SK-N-MC (cell line): ENCODE data around the gene ZPBP.
"Not testable (repeated sequence)": the region's sequence is repeated elsewhere in the genome, so short reads cannot be mapped to it uniquely, and the experiment has no call there.

Source experiments
- DNase-seq: peaks from one replicate; pipeline ENCODE4 v3.0.0-alpha.2; 2011; ENCODE audit warnings: low read depth, low spot score
- H3K27ac ChIP-seq: fragments of 200-600 bp; sonication (generic); 2 replicates; pipeline ENCODE4 v1.5.1; 2016; ENCODE audit warnings: mixed run types
- H3K36me3 ChIP-seq: fragments of 200-600 bp; sonication (generic); 2 replicates; pipeline ENCODE4 v1.6.1; 2017; ENCODE audit warnings: antibody characterized with exemption, low read length, mixed read lengths; ENCODE audit not compliant: insufficient read depth
- H3K4me3 ChIP-seq: fragments of 200-600 bp; sonication (generic); 2 replicates; pipeline ENCODE4 v1.5.1; 2016
- H3K9ac ChIP-seq: fragments of 200-600 bp; sonication (generic); 2 replicates; pipeline ENCODE4 v1.8.0; 2017; ENCODE audit warnings: mixed run types, mixed read lengths; ENCODE audit not compliant: insufficient read length
- H3K9me3 ChIP-seq: fragments of 200-600 bp; sonication (generic); 2 replicates; pipeline ENCODE4 v1.6.1; 2017; ENCODE audit warnings: low read depth, mild to moderate bottlenecking, antibody characterized with exemption, low read length, moderate library complexity, mixed read lengths
- EZH2 ChIP-seq: fragments of 200-600 bp; sonication (generic); IDR thresholded peaks from one replicate; pipeline ENCODE4 v1.6.1; 2017; ENCODE audit warnings: antibody characterized with exemption
- FOXP2 ChIP-seq: optimal IDR thresholded peaks from 2 replicates; pipeline ENCODE3; 2011; ENCODE audit warnings: mild to moderate bottlenecking, moderate library complexity; ENCODE audit not compliant: insufficient read depth; ENCODE audit errors: extremely low read length, control extremely low read depth
- POLR2AphosphoS5 ChIP-seq: IDR thresholded peaks from 2 replicates; pipeline ENCODE4 v1.6.1; 2012; ENCODE audit warnings: mild to moderate bottlenecking, low read depth, low read length, borderline replicate concordance

Gene ZPBP

DNA sequence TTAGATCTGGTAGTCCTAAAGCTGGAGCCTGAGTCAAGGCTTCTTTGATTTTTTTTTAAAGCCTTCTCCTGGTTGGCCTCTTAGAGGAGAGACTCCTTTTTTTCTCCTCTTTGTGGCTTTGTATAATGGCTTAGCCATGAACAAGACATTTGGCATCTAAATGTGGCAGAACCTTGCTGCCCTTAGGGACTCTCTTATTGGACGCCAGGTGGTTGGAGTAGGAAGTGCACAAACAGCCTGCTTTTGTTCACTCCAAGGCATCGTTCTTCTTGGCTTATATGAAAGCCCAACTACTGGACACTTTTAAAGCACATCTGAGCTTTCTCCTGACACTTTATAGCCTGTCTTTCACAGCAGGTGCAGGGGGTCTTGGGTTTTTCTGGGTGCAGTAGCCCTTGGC is 25.0 kb downstream of the ZPBP start:
- no peak overlapping the region for H3K4me3 ChIP-seq
- no peak overlapping the region for H3K27ac ChIP-seq

DNA sequence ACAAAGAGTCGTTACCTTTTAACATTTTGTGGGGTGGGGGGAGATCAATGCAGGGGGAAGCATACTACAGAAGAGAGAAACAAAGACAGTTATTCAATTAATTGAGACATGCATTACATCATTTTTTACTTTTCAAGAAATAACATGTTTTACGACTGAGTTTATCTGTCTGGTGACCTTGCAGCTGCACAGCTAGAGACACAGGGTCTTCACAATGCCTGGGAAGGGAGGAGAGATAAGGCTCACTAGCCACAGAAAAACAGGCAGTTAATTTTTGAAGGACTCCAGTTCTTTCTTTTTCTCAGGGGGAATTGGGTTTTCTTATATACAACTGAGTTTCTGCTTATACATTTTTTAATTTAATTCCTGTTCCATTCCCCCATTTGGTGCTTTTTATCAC is 30.1 kb downstream of the ZPBP start:
- TF ChIP-seq FOXP2 (no peak), POLR2AphosphoS5 (no peak), EZH2 (no peak)
- Histone ChIP-seq H3K27ac (no peak overlapping the region), H3K9me3 (no peaks in the 10 kb centered on the region), H3K4me3 (no peak overlapping the region), H3K9ac (no peak overlapping the region), H3K36me3 (no peaks in the 10 kb centered on the region)
- DNase-seq, result no peak

More for the DNA sequence above, 25.0 kb downstream of the ZPBP start:
- no peak for DNase-seq
- TF ChIP-seq EZH2 (no peak), FOXP2 (no peak)
- Histone ChIP-seq H3K9ac (no peak overlapping the region), H3K9me3 (no peaks in the 10 kb centered on the region), H3K36me3 (no peaks in the 10 kb centered on the region)

DNA sequence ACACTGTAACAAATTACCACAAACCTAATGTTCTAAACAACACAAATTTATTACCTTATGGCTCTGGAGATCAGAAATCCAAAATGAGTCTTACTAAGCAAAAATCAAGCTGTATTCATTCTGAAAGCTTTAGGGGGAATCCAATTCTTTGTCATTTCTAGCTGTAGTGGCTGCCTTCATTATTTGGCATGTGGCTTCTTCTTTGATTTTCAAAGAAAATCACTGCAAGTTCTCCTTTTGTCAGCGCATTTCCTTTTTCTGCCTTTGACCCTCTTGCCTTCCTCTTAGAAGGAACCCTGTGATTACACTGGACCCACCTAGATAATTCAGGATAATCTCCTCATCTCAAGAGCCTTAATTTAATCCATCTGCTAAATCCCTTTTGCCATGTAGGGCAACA is 36.9 kb downstream of the ZPBP start:
- H3K4me3 ChIP-seq, result no peak overlapping the region
- DNase-seq, result no peak

DNA sequence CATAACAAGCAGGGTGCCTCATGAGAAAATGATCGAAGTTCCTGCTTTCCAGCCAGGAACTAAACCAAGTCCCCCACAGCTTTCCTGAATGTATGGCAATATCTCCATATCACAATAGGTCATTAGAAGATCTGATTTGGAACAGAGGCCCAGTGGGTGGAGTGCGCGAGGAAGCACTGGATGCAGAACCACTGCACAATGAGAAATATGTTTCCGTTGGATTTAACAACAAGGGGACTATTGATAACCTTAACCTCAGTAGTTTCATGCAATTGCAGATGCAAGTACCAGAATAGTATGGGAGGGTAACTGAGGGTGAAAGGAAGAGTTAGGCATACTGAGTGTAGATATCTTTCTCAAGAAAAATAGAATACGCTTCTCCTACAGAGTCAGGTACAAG is 45.3 kb downstream of the ZPBP start:
- Histone ChIP-seq H3K9ac (no peak overlapping the region), H3K4me3 (no peak overlapping the region), H3K9me3 (no peaks in the 10 kb centered on the region), H3K36me3 (no peaks in the 10 kb centered on the region), H3K27ac (no peak overlapping the region)
- DNase-seq, result no peak
- TF ChIP-seq EZH2 (no peak), FOXP2 (no peak), POLR2AphosphoS5 (no peak)

More for the DNA sequence above, 36.9 kb downstream of the ZPBP start:
- no peaks in the 10 kb centered on the region for H3K36me3 ChIP-seq
- TF ChIP-seq EZH2, result no peak
- H3K9me3 ChIP-seq, result no peaks in the 10 kb centered on the region
- H3K9ac ChIP-seq, result no peak overlapping the region
- no peak overlapping the region for H3K27ac ChIP-seq

DNA sequence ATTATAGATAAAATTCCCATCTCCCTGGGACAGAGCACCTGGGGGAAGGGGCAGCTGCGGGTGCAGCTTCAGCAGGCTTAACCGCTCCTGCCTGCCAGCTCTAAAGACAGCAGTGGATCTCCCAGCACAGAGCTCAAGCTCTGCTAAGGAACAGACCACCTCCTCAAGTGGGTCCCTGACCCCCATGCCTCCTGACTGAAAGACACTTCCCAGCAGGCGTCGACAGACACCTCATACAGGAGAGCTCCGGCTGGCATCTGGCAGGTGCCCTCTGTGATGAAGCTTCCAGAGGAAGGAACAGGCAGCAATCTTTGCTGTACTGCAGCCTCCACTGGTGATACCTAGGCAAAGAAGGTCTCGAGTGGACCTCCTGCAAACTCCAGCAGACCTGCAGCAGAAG is 51.9 kb downstream of the ZPBP start:
- not testable (repeated sequence) for H3K27ac ChIP-seq, DNase-seq

DNA sequence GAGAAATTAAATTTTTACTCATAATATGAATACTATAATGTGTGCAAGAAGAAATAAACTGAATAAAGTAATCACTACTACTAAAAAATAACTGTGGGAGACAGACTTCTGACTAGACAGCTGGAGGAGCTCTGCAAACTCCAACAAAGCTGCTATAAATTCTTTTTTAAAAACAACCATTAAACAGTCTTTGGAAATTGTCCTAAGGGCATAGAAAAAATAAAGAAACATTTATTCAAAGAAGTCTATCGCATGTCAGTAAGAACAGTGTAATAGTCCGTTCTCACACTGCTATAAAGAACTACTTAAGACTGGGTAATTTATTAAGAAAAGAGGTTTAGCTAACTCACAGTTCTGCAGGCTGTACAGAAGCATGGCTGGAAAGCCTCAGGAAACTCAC is 56.0 kb downstream of the ZPBP start:
- DNase-seq, result peak; percentile 14
- Histone ChIP-seq H3K9me3 (no peaks in the 10 kb centered on the region), H3K27ac (no peak overlapping the region), H3K4me3 (no peak overlapping the region), H3K9ac (no peak overlapping the region), H3K36me3 (no peaks in the 10 kb centered on the region)
- no peak for TF ChIP-seq EZH2
- no peak for TF ChIP-seq FOXP2
- TF ChIP-seq POLR2AphosphoS5, result no peak

More for the DNA sequence above, 51.9 kb downstream of the ZPBP start:
- not testable (repeated sequence) for H3K9ac ChIP-seq, H3K4me3 ChIP-seq, H3K36me3 ChIP-seq, H3K9me3 ChIP-seq

DNA sequence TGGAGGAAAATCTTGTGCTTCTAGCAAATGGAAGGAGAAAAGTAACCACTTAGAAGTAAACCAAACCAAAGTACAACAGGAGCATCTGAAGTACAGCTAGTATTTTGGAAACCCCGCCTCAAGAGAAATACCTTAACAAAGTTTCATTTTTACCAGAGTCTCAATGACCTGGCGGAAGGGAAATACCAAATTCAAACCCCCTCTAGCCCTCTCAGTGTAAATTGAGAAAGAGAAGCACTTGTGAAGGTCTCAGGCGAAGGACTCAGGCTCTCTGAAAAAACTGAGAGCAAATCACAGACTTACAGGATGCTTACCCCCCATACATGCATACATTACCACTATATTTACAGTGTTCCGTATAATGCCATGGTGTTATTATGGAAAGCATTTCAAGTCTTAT is 70.1 kb downstream of the ZPBP start:
- no peak for DNase-seq
- no peaks in the 10 kb centered on the region for H3K9me3 ChIP-seq
- H3K4me3 ChIP-seq, result no peak overlapping the region
- TF ChIP-seq EZH2 (no peak), FOXP2 (no peak), POLR2AphosphoS5 (no peak)
- no peaks in the 10 kb centered on the region for H3K36me3 ChIP-seq
- H3K27ac ChIP-seq, result no peak overlapping the region
- no peak overlapping the region for H3K9ac ChIP-seq

DNA sequence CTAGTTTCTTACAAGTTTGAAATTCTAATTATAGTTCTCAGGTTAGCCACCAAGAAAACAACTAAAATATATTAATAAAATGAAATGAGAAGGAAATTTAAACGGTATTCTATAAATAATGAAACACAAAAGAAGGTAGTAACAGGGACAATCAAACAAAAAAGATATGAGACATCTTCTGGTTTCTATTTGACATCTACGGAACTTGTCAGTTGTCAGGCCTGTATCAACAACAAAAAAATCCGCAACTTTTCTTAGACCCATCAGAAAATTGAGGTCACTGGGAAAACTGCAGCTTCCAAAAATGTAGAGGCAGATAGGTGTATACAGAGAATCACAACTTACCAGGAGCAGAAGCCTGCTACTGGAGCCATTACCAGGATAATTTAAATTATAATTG is 70.6 kb downstream of the ZPBP start:
- Histone ChIP-seq H3K9ac (no peak overlapping the region), H3K36me3 (no peaks in the 10 kb centered on the region), H3K9me3 (no peaks in the 10 kb centered on the region), H3K4me3 (no peak overlapping the region), H3K27ac (no peak overlapping the region)
- TF ChIP-seq FOXP2 (no peak), EZH2 (no peak), POLR2AphosphoS5 (no peak)
- no peak for DNase-seq

DNA sequence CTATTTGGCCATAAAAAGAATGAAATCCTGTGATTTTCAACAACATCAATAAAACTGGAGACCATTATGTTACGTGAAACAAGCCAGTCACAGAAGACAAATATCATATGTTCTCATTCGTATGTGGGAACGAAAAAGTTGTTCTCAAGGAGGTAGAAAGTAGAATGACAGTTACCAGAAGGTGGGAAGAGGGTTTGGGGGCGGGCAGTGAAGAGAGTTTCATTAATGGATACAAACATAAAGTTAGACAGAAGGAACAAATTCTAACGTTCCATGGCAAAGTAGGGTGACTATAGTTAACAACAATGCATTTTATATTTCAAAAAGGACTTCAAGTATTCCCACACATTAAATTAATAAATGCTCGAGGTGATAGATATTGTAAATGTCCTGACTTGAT is 97.4 kb downstream of the ZPBP start:
- no peak overlapping the region for H3K4me3 ChIP-seq
- H3K9ac ChIP-seq, result no peak overlapping the region
- DNase-seq, result no peak
- H3K36me3 ChIP-seq, result no peaks in the 10 kb centered on the region
- no peak overlapping the region for H3K27ac ChIP-seq
- TF ChIP-seq EZH2, result no peak
- TF ChIP-seq POLR2AphosphoS5, result no peak
- TF ChIP-seq FOXP2, result no peak
- H3K9me3 ChIP-seq, result no peaks in the 10 kb centered on the region
